Vagina (tissue), 2 donors: Measurements from ENCODE around the gene PCSK5.

Source experiments
- CTCF ChIP-seq, 3 experiments: fragments of 450-650 bp in 2 of 3; fragments of 200-600 bp in 1 of 3; sonication (generic) in 1 of 3; IDR thresholded peaks; one replicate each; pipeline ENCODE4 v1.5.1; 2017 to 2019; ENCODE audit warnings: antibody characterized with exemption in 3 of 3, mild to moderate bottlenecking in 2 of 3, moderate library complexity in 2 of 3
- POLR2A ChIP-seq, 2 donors: fragments of 450-650 bp; IDR thresholded peaks; one replicate each; pipeline ENCODE4 v1.6.1; 2017; ENCODE audit warnings: antibody characterized with exemption in 2 of 2, mild to moderate bottlenecking in 2 of 2, moderate library complexity in 2 of 2
- POLR2AphosphoS5 ChIP-seq, 2 donors: sonication (generic); formaldehyde crosslinking; IDR thresholded peaks; one replicate each; pipeline ENCODE4 v1.9.0; 2017; ENCODE audit warnings: antibody characterized with exemption in 2 of 2, mild to moderate bottlenecking in 2 of 2, low read depth in 1 of 2; ENCODE audit not compliant: insufficient read depth in 1 of 2

GRCh38 chr9:75896193-75896592, 5.7 kb downstream of the PCSK5 start:
- TF ChIP-seq POLR2A (IDR thresholded peaks at IDR 0.05) (no peak), CTCF (IDR thresholded peaks at IDR 0.05) (no peak), POLR2AphosphoS5 (IDR thresholded peaks at IDR 0.05; ENCODE audit: insufficient read depth in 1 of 2, low read depth in 1 of 2) (no peak)
